Stimulated activated CD8-positive, alpha-beta memory T cell treated with anti-CD3 and anti-CD28 coated beads, Interleukin-7, amount 100 ng/mL, for 1 hour (primary cell): ENCODE data around the gene OR10G8.

ENCODE experiments used
- DNase-seq, 2 donors: peaks; one replicate each; pipeline ENCODE4 v3.0.0-alpha.2; 2020; ENCODE audit warnings: low read depth in 2 of 2

The OR10G8 gene

GRCh38 chr11:124078591-124078990, 52.0 kb downstream of the OR10G8 start:
- no peak for DNase-seq

GRCh38 chr11:124079631-124080326, 53.2 kb downstream of the OR10G8 start:
- DNase-seq = no peak
